MM.1S (cell line): ENCODE data around the gene ZNRF3.

Source experiments
- CTCF ChIP-seq: fragments of 300-600 bp; sonication (generic); IDR thresholded peaks from 2 replicates; pipeline ENCODE4 v1.5.1; 2016; ENCODE audit warnings: antibody characterized with exemption, low read length, mixed read lengths
- EZH2 ChIP-seq: fragments of 300-600 bp; sonication (generic); optimal IDR thresholded peaks from 2 replicates; pipeline ENCODE3; 2017; ENCODE audit warnings: low read depth, mild to moderate bottlenecking, antibody characterized with exemption, low read length, mixed read lengths
- EZH2phosphoT487 ChIP-seq: fragments of 300-600 bp; sonication (generic); IDR thresholded peaks from 2 replicates; pipeline ENCODE4 v1.6.1; 2018; ENCODE audit warnings: antibody characterized with exemption, low read length

GRCh38 chr22:29003552-29003951 lies 120.2 kb downstream of the ZNRF3 start:
- TF ChIP-seq CTCF: no peak
- no peak for TF ChIP-seq EZH2
- no peak for TF ChIP-seq EZH2phosphoT487
